Measurements from ENCODE around the gene NFKBIB. TPM values are rescaled to one million over a fixed set of nuclear protein-coding genes. Genes with fewer than 3 reads are reported as not detected.

NFKBIB gene
- total RNA-seq, 2 experiments from 2014 or later: 56.5 to 57.9 TPM

GRCh38 chr19:38904581-38905539 is 5.1 kb downstream of the NFKBIB start:
- H3K27me3 Mint-ChIP-seq: no peaks in the 10 kb centered on the region
- H3K36me3 Mint-ChIP-seq (ENCODE audit: low read depth): peaks cover 43% of the 10 kb centered on the region
- POLR2A ChIA-PET: interaction anchor here (0.8 kb wide), 1 partner anchor 14 kb away, joined by 3 read pairs; no protein-coding TSS in a partner anchor
- peak overlapping the region; percentile 3 for H3K27ac Mint-ChIP-seq
- intact Hi-C loops (cut with micrococcal nuclease): no loop called here
- ATAC-seq: no peak
- no peaks in the 10 kb centered on the region for H3K9me3 Mint-ChIP-seq
- H3K4me1 Mint-ChIP-seq (ENCODE audit: low read depth): peaks cover 29% of the 10 kb centered on the region
- TF ChIP-seq CTCF (IDR thresholded peaks at IDR 0.05): no peak
- H3K4me3 Mint-ChIP-seq: no peak overlapping the region
- CTCF ChIA-PET: interaction anchor here (1.4 kb wide), 1 partner anchor 18 kb away, joined by 4 read pairs; no protein-coding TSS in a partner anchor
- no peak for DNase-seq

- ChIA-PET CTCF (interaction anchor here (1.4 kb wide), 1 partner anchor 18 kb away, joined by 4 read pairs; no protein-coding TSS in a partner anchor), POLR2A (interaction anchor here (0.8 kb wide), 1 partner anchor 13 kb away, joined by 3 read pairs; no protein-coding TSS in a partner anchor)
- TF ChIP-seq CTCF (IDR thresholded peaks at IDR 0.05): no peak
- no peaks in the 10 kb centered on the region for H3K27me3 Mint-ChIP-seq
- H3K36me3 Mint-ChIP-seq (ENCODE audit: low read depth): peaks cover 43% of the 10 kb centered on the region
- H3K4me1 Mint-ChIP-seq (ENCODE audit: low read depth): peaks cover 29% of the 10 kb centered on the region
- H3K4me3 Mint-ChIP-seq: no peak overlapping the region
- intact Hi-C loops (cut with micrococcal nuclease): no loop called here
- ATAC-seq: no peak
- H3K27ac Mint-ChIP-seq: no peak overlapping the region
- DNase-seq: no peak
- no peaks in the 10 kb centered on the region for H3K9me3 Mint-ChIP-seq
These were observed 5.9 kb downstream of the NFKBIB start for GRCh38 chr19:38905620-38906019.

- no peak for TF ChIP-seq CTCF (IDR thresholded peaks at IDR 0.05)
- Mint-ChIP-seq H3K9me3 (no peaks in the 10 kb centered on the region), H3K27me3 (no peaks in the 10 kb centered on the region), H3K4me1 (ENCODE audit: low read depth) (peaks cover 22% of the 10 kb centered on the region), H3K4me3 (no peak overlapping the region), H3K36me3 (ENCODE audit: low read depth) (peaks cover 34% of the 10 kb centered on the region), H3K27ac (no peak overlapping the region)
- CTCF ChIA-PET: interaction anchor here (1.0 to 1.4 kb wide), 2 partner anchors 20 to 23 kb away, joined by 3 to 5 read pairs; partner anchors contain the start of genes MRPS12 and SARS2
- POLR2A ChIA-PET: no interaction called here
- DNase-seq (no peak), ATAC-seq (no peak)
- intact Hi-C loops (cut with micrococcal nuclease): no loop called here
These were observed 7.5 kb downstream of the NFKBIB start for GRCh38 chr19:38907227-38907626.

- ATAC-seq: no peak
These were observed 7.9 kb downstream of the NFKBIB start for GRCh38 chr19:38907670-38908069.

More at GRCh38 chr19:38907670-38908069, 7.9 kb downstream of the NFKBIB start:
- Mint-ChIP-seq H3K27ac (peak overlapping the region; percentile 57), H3K36me3 (ENCODE audit: low read depth) (peaks cover 34% of the 10 kb centered on the region), H3K9me3 (no peaks in the 10 kb centered on the region), H3K27me3 (no peaks in the 10 kb centered on the region), H3K4me3 (no peak overlapping the region), H3K4me1 (ENCODE audit: low read depth) (peaks cover 26% of the 10 kb centered on the region)
- no peak for DNase-seq
- CTCF ChIA-PET: interaction anchor here (1.4 kb wide), 1 partner anchor 23 kb away, joined by 5 read pairs; the partner anchor contains the start of genes MRPS12 and SARS2
- no peak for TF ChIP-seq CTCF (IDR thresholded peaks at IDR 0.05)
- intact Hi-C loops (cut with micrococcal nuclease): no loop called here
- POLR2A ChIA-PET: no interaction called here
